SK-N-SH (cell line): ENCODE measurements around the gene SUMF1.

Experiments used
- CTCF ChIP-seq: fragments of 200-600 bp; sonication (generic); IDR thresholded peaks from 2 replicates; pipeline ENCODE4 v1.6.1; 2017; ENCODE audit warnings: antibody characterized with exemption, mild to moderate bottlenecking, moderate library complexity
- EZH2phosphoT487 ChIP-seq: fragments of 200-600 bp; sonication (generic); IDR thresholded peaks from 2 replicates; pipeline ENCODE4 v1.6.1; 2017; ENCODE audit warnings: low read depth, mixed run types, mild to moderate bottlenecking, antibody characterized with exemption, moderate library complexity, borderline replicate concordance
- FOSL2 ChIP-seq: IDR thresholded peaks from 2 replicates; pipeline ENCODE4 v1.4.0; 2012; ENCODE audit warnings: low read depth, mild to moderate bottlenecking, moderate library complexity, borderline replicate concordance
- JUND ChIP-seq: IDR thresholded peaks from 2 replicates; pipeline ENCODE4 v1.4.0; 2012
- NRF1 ChIP-seq: IDR thresholded peaks from 2 replicates; pipeline ENCODE4 v1.6.1; 2012; ENCODE audit warnings: low read depth, mild to moderate bottlenecking, low read length
- RCOR1 ChIP-seq: fragments of 150-350 bp; IDR thresholded peaks from 2 replicates; pipeline ENCODE4 v1.6.1; 2017; ENCODE audit warnings: antibody characterized with exemption, low read length
- REST ChIP-seq: IDR thresholded peaks from 2 replicates; pipeline ENCODE4 v1.6.1; 2012; ENCODE audit warnings: mild to moderate bottlenecking, low read depth, low read length, moderate library complexity
- SIN3A ChIP-seq: IDR thresholded peaks from 2 replicates; pipeline ENCODE4 v1.6.1; 2012; ENCODE audit warnings: low read depth, mild to moderate bottlenecking, low read length, moderate library complexity, borderline replicate concordance
- TAF1 ChIP-seq: IDR thresholded peaks from 2 replicates; pipeline ENCODE4 v1.6.1; 2012; ENCODE audit warnings: low read depth, mild to moderate bottlenecking, low read length, moderate library complexity, borderline replicate concordance
- TCF12 ChIP-seq: IDR thresholded peaks from 2 replicates; pipeline ENCODE4 v1.4.0; 2012
- ZBTB33 ChIP-seq: IDR thresholded peaks from 2 replicates; pipeline ENCODE4 v1.4.0; 2012; ENCODE audit warnings: low read depth, borderline replicate concordance

GRCh38 chr3:4505688-4506558 lies 38.9 kb upstream of the SUMF1 start:
- TF ChIP-seq JUND (no peak), CTCF (no peak), TAF1 (no peak), RCOR1 (no peak), SIN3A (no peak), TCF12 (no peak), NRF1 (no peak), REST (no peak), ZBTB33 (no peak), EZH2phosphoT487 (no peak), FOSL2 (no peak)
